Caco-2 (cell line): ENCODE data around the gene RFTN1. TPM values are rescaled to one million over a fixed set of nuclear protein-coding genes. Genes with fewer than 3 reads are reported as not detected.

Source experiments
- BruUV-seq: library from RNA; stranded (reverse); fragments of 400-500 nt; replicated peaks from 2 replicates; lab custom pipeline; 2021; lab: Mats Ljungman, UMichigan
- CTCF ChIA-PET: fragments of 300-600 bp; sonication (Branson Sonifier 250); formaldehyde crosslinking; loops from one replicate; lab custom pipeline; 2022; ENCODE audit warnings: antibody characterized with exemption; lab: Charles Lee
- POLR2A ChIA-PET: fragments of 300-600 bp; sonication (Branson Sonifier 250); formaldehyde crosslinking; loops from one replicate; lab custom pipeline; 2022; ENCODE audit warnings: antibody characterized with exemption; lab: Charles Lee
- DNase-seq, 2 experiments: peaks; one replicate each; pipeline versions ENCODE4 v3.0.0 to v3.0.0-alpha.2; 2020 to 2022
- H3K27me3 ChIP-seq: replicated peaks from 2 replicates; pipeline ENCODE4 v1.6.0; 2011; ENCODE audit warnings: low read length; ENCODE audit not compliant: control insufficient read depth, insufficient read depth
- H3K36me3 ChIP-seq: 2 replicates; pipeline ENCODE4 v1.5.1; 2011; ENCODE audit warnings: low read length; ENCODE audit not compliant: control insufficient read depth, insufficient read depth
- H3K4me1 ChIP-seq: fragments of 250-450 bp; sonication (Bioruptor Pico); 2 replicates; pipeline ENCODE4 v1.5.1; 2020; ENCODE audit warnings: mild to moderate bottlenecking
- H3K4me3 ChIP-seq: 2 replicates; pipeline ENCODE4 v1.5.1; 2011; ENCODE audit warnings: low read depth, mild to moderate bottlenecking, control low read depth, low read length
- H3K9me3 ChIP-seq: fragments of 250-450 bp; sonication (Bioruptor Pico); 2 replicates; pipeline ENCODE4 v1.5.1; 2020; ENCODE audit warnings: mild to moderate bottlenecking, moderate library complexity
- H3K27ac Mint-ChIP-seq: one replicate; pipeline ENCODE4 v1.8.0; 2022; ENCODE audit warnings: mixed read lengths; ENCODE audit not compliant: unreplicated experiment
- H3K27me3 Mint-ChIP-seq: one replicate; pipeline ENCODE4 v1.8.0; 2022; ENCODE audit warnings: mixed read lengths; ENCODE audit not compliant: insufficient read depth, unreplicated experiment
- H3K36me3 Mint-ChIP-seq: one replicate; pipeline ENCODE4 v1.8.0; 2022; ENCODE audit warnings: mild to moderate bottlenecking, mixed read lengths; ENCODE audit not compliant: insufficient read depth, unreplicated experiment
- H3K4me1 Mint-ChIP-seq: one replicate; pipeline ENCODE4 v1.8.0; 2022; ENCODE audit warnings: low read depth, mixed read lengths; ENCODE audit not compliant: unreplicated experiment
- H3K4me3 Mint-ChIP-seq: one replicate; pipeline ENCODE4 v1.8.0; 2022; ENCODE audit warnings: mild to moderate bottlenecking, moderate library complexity, mixed read lengths; ENCODE audit not compliant: unreplicated experiment
- H3K9me3 Mint-ChIP-seq: one replicate; pipeline ENCODE4 v1.8.0; 2022; ENCODE audit warnings: mixed read lengths; ENCODE audit not compliant: unreplicated experiment
- CTCF ChIP-seq, 2 experiments: fragments of 200-600 bp in 1 of 2; IDR thresholded peaks; 1 replicate in 1 of 2; 2 replicates in 1 of 2; pipeline versions ENCODE4 v1.5.1 to v1.8.0; 2011 to 2022; ENCODE audit warnings: antibody characterized with exemption in 1 of 2, control low read depth in 1 of 2, inconsistent platforms in 1 of 2, low read depth in 1 of 2, low read length in 1 of 2, mild to moderate bottlenecking in 1 of 2, moderate library complexity in 1 of 2; ENCODE audit not compliant: insufficient read depth in 1 of 2, severe bottlenecking in 1 of 2, unreplicated experiment in 1 of 2
- intact Hi-C: fragments of 100-400 bp; cut with micrococcal nuclease; formaldehyde crosslinking; loops from one replicate; pipeline ENCODE4 v1.10.0; 2022; ENCODE audit not compliant: unreplicated experiment
- total RNA-seq: library from RNA; stranded (reverse); gene quantifications from 2 replicates; pipeline ENCODE4 v1.2.3, GENCODE V29; 2022

The RFTN1 gene
- total RNA-seq, 1 experiment from 2014 or later: 10.2 TPM

- Histone ChIP-seq H3K27me3 (no peaks in the 10 kb centered on the region), H3K9me3 (peaks cover 13% of the 10 kb centered on the region), H3K36me3 (no peaks in the 10 kb centered on the region), H3K4me1 (peaks cover 25% of the 10 kb centered on the region), H3K4me3 (no peak overlapping the region)
- peaks cover 29% of the 10 kb centered on the region for H3K4me1 Mint-ChIP-seq
- TF ChIP-seq CTCF (IDR thresholded peaks at IDR 0.05; ENCODE audit: insufficient read depth in 1 of 2, low read depth in 1 of 2, low read length in 1 of 2, severe bottlenecking in 1 of 2, unreplicated experiment in 1 of 2): no peak
- H3K27ac Mint-ChIP-seq: no peak overlapping the region
- no TSS peak for BruUV-seq
- CTCF ChIA-PET: no interaction called here
- H3K4me3 Mint-ChIP-seq: no peak overlapping the region
- no peak for DNase-seq
- peaks cover 13% of the 10 kb centered on the region for H3K36me3 Mint-ChIP-seq
- peaks cover 34% of the 10 kb centered on the region for H3K9me3 Mint-ChIP-seq
- intact Hi-C loops: no loop called here
- POLR2A ChIA-PET: no interaction called here
- H3K27me3 Mint-ChIP-seq: no peaks in the 10 kb centered on the region
Measured at GRCh38 chr3:16472593-16472992, 40.9 kb downstream of the RFTN1 start.

GRCh38 chr3:16471897-16472296, 41.6 kb downstream of the RFTN1 start:
- Histone ChIP-seq H3K4me3 (no peak overlapping the region), H3K9me3 (peaks cover 13% of the 10 kb centered on the region), H3K4me1 (peaks cover 32% of the 10 kb centered on the region), H3K27me3 (no peaks in the 10 kb centered on the region), H3K36me3 (no peaks in the 10 kb centered on the region)
- Mint-ChIP-seq H3K4me1 (peaks cover 35% of the 10 kb centered on the region), H3K36me3 (peaks cover 13% of the 10 kb centered on the region), H3K4me3 (no peak overlapping the region), H3K9me3 (peaks cover 27% of the 10 kb centered on the region), H3K27ac (no peak overlapping the region), H3K27me3 (no peaks in the 10 kb centered on the region)
- TF ChIP-seq CTCF (IDR thresholded peaks at IDR 0.05; ENCODE audit: insufficient read depth in 1 of 2, low read depth in 1 of 2, low read length in 1 of 2, severe bottlenecking in 1 of 2, unreplicated experiment in 1 of 2): no peak
- ChIA-PET POLR2A (no interaction called here), CTCF (no interaction called here)
- intact Hi-C loops: no loop called here
- no peak for DNase-seq
- no TSS peak for BruUV-seq

- Histone ChIP-seq H3K4me1 (peaks cover 32% of the 10 kb centered on the region), H3K27me3 (no peaks in the 10 kb centered on the region), H3K9me3 (peaks cover 9% of the 10 kb centered on the region), H3K36me3 (no peaks in the 10 kb centered on the region), H3K4me3 (no peak overlapping the region)
- peaks cover 34% of the 10 kb centered on the region for H3K4me1 Mint-ChIP-seq
- POLR2A ChIA-PET: no interaction called here
- no peaks in the 10 kb centered on the region for H3K27me3 Mint-ChIP-seq
- BruUV-seq: no TSS peak
- CTCF ChIA-PET: no interaction called here
- DNase-seq: no peak
- TF ChIP-seq CTCF (IDR thresholded peaks at IDR 0.05; ENCODE audit: insufficient read depth in 1 of 2, low read depth in 1 of 2, low read length in 1 of 2, severe bottlenecking in 1 of 2, unreplicated experiment in 1 of 2): no peak
- intact Hi-C loops: no loop called here
- H3K36me3 Mint-ChIP-seq: peaks cover 5% of the 10 kb centered on the region
- no peak overlapping the region for H3K4me3 Mint-ChIP-seq
- H3K9me3 Mint-ChIP-seq: peaks cover 16% of the 10 kb centered on the region
- H3K27ac Mint-ChIP-seq: no peak overlapping the region
Measured at GRCh38 chr3:16470590-16470989, 42.9 kb downstream of the RFTN1 start.
